HG03457 (cell line): Measurements from ENCODE around the gene VRK1.

Experiments
- ATAC-seq: cut with Tn5 transposase; IDR thresholded peaks from one replicate; pipeline ENCODE4 v1.9.1; 2021; ENCODE audit warnings: moderate number of reproducible peaks; ENCODE audit not compliant: unreplicated experiment

Gene VRK1

DNA sequence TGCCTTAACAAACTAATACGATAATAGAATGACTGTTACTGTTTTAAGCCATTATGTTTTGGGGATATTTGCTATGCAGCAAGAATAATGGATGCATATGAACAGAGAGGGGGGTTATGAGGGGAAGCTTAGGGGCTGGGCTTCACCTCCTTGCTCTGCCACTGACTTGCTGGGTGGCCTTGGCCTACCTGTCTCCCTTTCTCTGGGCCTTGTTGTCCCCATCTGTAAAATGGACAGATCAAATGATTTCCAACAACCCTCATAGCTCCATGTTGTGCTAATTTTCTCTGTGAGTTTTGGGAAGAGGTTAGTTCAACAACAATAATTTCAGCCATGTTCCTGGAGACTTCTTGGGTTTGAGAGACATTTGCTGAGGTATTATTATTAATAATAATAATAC lies 119.6 kb downstream of the VRK1 start:
- no peak for ATAC-seq

DNA sequence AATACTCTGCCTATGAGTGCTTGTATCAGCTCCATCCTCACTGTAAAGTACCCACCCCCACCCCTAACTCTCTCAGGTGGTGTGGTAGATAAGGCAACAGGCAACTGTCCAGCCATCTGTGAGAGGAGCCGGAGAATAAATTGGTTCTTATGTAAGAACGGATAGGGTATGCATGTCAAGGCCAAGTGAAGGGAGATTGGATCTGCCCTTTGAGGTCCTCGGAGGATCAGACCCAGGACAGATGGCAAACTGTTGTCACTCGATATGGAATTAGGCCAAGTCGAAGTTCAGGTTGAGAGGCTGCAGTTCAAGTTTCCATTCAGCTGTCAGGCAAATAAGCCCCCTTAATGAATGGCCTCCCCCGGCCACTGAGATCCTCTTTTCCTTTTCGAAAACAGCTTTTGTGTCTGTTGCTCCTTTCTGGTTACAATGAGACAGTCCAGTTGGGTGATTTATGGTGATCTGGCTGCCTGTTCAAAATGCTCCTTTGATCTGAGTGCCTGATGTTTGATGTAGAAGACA lies 120.3 kb downstream of the VRK1 start:
- no peak for ATAC-seq

DNA sequence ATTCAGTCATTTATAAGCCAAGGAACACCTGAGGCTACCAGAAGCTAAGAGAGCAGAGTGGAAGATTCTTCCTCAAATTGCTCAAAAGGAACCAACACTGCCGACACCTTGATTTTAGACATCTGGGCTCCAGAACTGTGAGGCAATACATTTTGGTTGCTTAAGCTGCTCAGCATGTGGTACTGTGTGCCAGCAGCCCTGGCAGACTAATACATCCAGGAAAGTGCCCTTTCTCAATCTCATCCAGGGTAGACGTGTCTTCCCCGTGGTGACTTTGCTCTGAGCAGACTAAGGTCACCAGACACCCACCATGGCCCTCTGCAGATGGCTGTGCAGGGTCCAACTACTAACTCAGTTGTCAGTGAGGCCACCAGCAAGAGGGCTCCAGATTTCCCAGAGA lies 122.8 kb downstream of the VRK1 start:
- no peak for ATAC-seq

DNA sequence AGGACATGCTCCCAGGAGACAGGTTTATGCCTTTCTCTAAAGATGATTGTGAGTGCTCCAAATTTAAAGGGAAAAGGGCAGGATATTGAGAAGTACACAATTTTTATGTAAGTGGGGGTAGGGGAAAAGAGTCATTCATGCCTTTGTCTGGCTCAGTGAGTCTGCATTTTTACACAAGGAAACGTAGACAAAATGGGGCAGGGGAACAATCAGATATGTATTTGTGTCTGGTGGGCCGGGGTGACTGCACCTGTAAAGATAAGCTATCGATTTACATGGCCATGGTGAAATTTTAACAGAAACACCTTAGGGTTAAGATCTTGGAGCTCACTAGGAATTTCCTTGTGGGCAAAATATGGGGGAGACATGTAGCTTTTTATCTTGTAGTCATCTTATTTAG lies 123.6 kb downstream of the VRK1 start:
- ATAC-seq: no peak

DNA sequence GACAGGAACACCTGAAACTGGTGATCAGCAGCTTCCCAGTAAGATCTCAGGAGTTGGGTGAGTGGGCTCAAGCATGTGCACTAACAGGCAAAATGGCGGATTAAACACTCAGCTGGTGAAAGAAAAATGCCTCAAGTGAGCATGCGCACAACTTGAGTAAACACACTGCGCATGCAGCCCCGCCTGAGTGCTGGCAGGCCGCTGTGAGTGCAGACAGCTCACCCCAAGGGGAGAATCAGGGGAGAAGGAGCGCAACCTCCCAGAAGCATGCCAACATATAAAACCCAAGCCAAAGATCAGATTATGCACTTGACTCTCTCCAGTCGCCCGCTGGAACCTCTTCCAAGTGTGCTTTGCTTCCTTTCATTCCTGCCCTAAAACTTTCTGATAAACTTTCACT lies 125.8 kb downstream of the VRK1 start:
- no peak for ATAC-seq

DNA sequence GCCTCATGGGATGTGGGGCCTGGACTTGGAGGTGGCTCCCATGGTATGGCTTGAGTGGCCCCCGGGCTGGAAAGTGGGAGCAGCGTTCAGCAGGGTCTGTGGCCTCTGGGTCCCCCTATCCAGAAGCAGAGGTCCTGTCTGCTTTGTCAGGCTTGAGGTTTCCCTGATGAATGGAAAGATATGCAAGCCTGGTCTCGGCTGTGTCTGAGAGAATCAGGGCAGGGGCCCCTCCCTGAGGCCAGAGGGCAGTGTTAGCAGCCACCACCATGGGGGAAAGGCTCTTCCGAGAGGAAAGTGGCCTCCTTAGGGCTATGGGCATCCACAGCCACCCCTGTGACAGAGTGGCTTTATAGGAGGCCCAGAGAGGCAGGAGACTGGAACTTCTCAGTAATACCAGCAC lies 128.2 kb downstream of the VRK1 start:
- no peak for ATAC-seq

DNA sequence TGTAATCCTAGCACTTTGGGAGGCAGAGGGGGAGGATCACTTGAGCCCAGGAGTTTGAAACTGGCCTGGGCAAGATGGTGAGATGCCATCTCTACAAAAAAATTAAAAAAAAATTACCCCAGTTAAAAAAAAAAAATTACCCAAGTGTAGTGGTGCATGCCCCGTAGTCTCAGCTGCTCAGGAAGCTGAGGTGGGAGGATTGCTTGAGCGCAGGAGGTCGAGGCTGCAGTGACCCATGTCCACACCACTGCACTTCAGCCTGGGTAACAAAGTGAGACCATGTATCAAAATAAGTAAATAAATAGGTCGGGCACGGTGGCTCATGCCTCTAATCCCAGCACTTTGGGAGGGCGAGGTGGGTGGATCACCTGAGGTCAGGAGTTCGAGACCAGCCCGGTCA lies 128.8 kb downstream of the VRK1 start:
- no peak for ATAC-seq

DNA sequence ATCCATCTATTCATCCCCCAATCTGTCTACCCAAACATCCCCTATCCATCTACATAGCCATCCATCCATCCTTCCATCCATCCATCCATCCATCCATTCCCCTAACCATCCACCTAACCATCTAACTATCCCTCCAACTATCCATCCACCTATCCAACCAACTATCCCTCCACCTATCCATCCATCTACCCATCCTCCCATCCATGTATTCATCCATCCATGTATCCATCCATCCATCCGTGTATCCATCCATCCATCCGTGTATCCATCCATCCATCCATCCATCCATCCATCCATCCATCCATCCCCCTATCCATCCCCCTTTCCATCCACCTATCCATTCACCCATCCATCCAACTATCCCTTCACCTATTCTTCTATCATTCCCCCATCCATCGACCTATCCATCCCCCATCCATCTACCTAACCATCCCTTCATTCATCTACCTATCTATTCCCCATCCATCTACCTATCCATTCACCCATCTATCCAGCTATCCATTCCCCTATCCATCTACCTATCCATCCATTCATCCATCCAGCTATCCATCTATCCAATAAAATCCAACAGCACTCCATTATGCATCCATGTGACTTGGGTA lies 131.7 kb downstream of the VRK1 start:
- no peak for ATAC-seq

DNA sequence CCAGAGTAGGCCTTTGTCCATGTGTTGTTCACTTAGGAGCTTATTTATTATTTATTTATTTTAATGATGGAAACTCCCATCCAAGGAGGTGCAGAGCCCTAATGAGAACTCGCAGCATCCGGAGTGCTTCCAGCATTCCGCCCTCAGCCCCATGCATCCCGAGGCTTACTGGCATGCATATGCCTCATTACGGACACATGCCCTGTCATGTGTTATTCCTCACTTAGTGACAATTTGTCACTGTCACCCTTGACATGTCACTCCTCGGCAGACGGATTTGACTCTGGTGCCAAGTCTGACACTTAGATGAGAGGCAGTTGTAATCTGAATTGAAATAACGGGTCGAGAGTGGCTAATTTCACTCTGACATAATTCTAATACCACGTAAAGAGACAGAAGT lies 132.8 kb downstream of the VRK1 start:
- ATAC-seq: no peak

DNA sequence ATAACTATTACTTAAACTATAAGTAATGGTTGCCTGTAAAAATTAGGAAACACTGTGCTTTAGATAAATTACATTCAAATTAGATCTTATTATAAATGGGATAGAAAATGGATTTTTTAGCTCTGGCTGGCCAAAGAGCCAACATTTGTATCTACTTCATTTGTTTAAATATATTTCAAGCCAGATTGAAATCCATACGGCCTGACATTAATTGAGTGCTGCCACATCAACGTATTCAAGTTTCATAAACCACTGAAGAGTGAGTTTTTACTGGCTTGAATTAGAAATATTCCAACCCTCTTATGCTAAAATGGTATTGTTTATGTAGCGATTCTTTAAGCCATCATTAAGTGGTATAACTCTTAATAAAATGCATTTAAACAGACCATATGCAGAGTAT lies 133.3 kb downstream of the VRK1 start:
- ATAC-seq: no peak
